Brain microvascular endothelial cell (primary cell): ENCODE measurements around the gene PNPLA1.
A peak's percentile ranks its signal among the peaks of the same experiment; 100 is the strongest.

ENCODE experiments used
- DNase-seq: peaks from one replicate; pipeline ENCODE4 v3.0.0-alpha.2; 2020
- H3K27ac ChIP-seq: fragments of 250-450 bp; sonication (Bioruptor Pico); 2 replicates; pipeline ENCODE4 v1.5.1; 2020; ENCODE audit warnings: mild to moderate bottlenecking, moderate library complexity
- H3K27me3 ChIP-seq: fragments of 250-450 bp; sonication (Bioruptor Pico); replicated peaks from 2 replicates; pipeline ENCODE4 v1.5.1; 2020; ENCODE audit warnings: mild to moderate bottlenecking
- H3K36me3 ChIP-seq: fragments of 250-450 bp; sonication (Bioruptor Pico); replicated peaks from 2 replicates; pipeline ENCODE4 v1.5.1; 2020; ENCODE audit warnings: mild to moderate bottlenecking
- H3K4me3 ChIP-seq: 2 replicates; pipeline ENCODE4 v1.5.1; 2011; ENCODE audit warnings: low read depth, mild to moderate bottlenecking, control low read depth, low read length, moderate library complexity
- in situ Hi-C: cut with HindIII; loops from 2 replicates; pipeline ENCODE4 v1.10.0; 2017; ENCODE audit warnings: low sequenced_read_pairs, low pct_ligation_motif_present
- TF ChIP-seq, protein P1 (sequence below): IDR thresholded peaks from 2 replicates; pipeline ENCODE4 v1.5.1; 2011; ENCODE audit warnings: low read depth, mild to moderate bottlenecking, moderate library complexity, low read length, control low read depth, inconsistent platforms; ENCODE audit errors: missing control alignments

The PNPLA1 gene

DNA sequence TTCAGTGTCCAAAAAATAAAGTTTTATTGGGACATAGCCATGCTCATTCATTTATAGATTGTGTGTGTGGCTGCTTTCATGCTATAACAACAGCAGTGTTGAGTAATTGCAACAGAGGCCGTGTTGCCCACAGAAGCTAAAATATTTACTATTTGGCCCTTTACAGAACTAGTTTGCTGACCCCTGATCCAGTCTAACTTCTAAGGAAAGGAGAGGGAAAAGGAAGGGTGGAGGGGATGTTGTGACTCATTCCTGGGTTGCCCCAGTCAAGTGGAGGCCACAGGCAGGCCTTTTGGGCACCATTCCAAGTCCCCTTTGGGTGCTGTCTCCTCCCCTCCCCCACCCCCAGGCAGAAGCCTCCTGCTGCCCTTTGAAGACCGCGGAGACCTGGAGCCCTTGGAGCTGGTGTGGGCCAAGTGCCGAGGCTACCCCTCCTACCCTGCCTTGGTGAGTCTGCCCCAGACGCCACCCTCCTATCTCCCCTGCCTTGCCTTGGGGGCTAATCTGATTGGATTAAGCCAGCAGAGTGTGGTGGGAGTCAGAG lies 44.9 kb upstream of the PNPLA1 start:
- Histone ChIP-seq H3K27me3 (no peaks in the 10 kb centered on the region), H3K27ac (no peak overlapping the region), H3K36me3 (peaks cover 61% of the 10 kb centered on the region), H3K4me3 (no peak overlapping the region)
- in situ Hi-C loops = no loop called here
- peak; percentile 9 for DNase-seq
- TF ChIP-seq, protein P1, sequence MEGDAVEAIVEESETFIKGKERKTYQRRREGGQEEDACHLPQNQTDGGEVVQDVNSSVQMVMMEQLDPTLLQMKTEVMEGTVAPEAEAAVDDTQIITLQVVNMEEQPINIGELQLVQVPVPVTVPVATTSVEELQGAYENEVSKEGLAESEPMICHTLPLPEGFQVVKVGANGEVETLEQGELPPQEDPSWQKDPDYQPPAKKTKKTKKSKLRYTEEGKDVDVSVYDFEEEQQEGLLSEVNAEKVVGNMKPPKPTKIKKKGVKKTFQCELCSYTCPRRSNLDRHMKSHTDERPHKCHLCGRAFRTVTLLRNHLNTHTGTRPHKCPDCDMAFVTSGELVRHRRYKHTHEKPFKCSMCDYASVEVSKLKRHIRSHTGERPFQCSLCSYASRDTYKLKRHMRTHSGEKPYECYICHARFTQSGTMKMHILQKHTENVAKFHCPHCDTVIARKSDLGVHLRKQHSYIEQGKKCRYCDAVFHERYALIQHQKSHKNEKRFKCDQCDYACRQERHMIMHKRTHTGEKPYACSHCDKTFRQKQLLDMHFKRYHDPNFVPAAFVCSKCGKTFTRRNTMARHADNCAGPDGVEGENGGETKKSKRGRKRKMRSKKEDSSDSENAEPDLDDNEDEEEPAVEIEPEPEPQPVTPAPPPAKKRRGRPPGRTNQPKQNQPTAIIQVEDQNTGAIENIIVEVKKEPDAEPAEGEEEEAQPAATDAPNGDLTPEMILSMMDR = no peak

DNA sequence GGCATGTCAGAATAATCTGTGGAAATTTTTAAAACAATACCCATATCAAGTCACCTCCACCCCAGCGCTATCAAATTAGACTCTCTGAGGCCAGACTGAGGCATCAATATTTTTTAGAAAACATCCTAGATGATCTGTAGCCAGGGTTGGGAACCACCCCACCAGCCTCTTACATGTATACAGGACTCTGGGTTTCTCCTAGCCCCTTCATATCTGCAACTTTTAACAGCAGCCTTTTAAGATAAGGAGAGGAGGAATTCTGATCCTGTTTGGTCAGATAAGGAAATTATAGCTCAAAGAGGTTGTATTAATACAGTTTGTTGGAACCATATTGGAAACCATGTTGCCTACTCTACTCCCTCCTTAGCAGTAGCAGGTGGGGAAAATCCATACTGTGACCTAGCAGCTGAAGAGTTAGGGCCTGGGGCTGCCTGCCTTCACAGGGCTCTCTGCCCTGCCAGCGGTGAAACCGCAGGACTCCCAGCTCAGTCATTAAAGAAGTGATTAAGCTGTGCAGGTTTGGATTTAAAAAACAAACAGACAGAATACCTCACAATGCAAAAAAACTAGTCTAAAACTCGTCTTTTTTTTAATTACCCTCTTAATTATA lies 43.3 kb upstream of the PNPLA1 start:
- no peaks in the 10 kb centered on the region for H3K27me3 ChIP-seq
- in situ Hi-C loops = no loop called here
- H3K27ac ChIP-seq = no peak overlapping the region
- TF ChIP-seq, protein P1 = no peak
- H3K4me3 ChIP-seq = no peak overlapping the region
- peaks cover 70% of the 10 kb centered on the region for H3K36me3 ChIP-seq
- DNase-seq = no peak

DNA sequence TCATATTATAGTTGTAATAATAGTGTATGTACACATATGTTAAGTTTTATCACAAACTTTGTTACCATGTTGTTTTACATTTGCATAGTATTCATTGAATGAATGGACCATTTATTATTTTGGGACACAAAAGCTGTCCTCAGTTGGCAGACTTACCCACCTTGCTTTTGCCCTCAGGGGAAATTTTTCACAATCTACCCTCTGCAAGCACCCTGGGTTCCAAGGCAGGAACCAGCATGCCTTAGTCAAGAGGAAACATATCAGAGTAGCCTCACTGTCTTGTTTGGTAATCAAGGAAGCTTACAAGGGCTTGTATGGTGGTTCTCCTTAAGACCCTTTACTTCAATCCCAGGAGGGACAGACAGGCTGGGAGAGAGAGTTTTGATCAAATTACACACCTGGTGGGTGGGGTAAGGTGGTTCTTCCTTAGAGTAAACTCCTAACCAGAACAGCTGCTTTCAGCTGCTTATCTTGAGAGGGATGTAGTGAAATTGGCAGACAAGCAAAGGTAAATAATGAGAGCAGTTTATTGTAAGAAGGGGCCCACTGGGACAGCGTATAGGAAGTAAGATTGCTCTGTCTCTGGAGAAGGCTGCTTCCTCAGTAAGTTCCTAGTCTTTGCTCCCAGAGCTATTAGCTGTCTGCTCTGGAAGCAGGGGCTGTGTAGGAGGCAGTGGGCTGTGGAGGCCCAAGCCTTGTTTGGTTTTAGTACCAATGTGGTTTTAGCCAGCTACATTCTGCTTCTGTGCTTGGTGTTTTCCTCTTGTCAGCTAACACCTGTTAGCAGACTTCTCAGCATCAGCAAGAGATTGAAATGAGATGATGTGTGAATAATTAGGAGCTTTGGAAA lies 42.3 kb upstream of the PNPLA1 start:
- Histone ChIP-seq H3K27ac (no peak overlapping the region), H3K36me3 (peaks cover 69% of the 10 kb centered on the region)
- in situ Hi-C loops = no loop called here

DNA sequence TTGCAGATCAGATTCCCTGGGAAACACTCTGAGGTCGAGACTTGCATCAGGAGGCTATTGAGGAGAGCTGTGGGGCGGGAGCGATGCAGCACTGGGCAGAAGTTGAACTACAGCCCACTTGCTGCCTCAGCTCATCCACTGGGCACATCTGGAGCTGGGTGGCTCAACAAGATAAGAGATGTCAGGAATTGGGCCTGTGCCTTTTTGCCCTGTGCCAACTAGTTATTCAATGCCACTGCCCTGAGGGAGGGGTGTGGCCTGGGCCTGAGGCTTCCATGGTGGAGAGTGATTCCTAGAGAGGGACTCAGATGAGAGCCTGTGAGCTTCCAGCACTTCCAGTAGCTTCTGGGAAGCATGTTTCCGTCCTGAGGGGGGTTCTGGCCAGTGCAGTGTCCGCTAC lies 40.6 kb upstream of the PNPLA1 start:
- no peak for DNase-seq
- in situ Hi-C loops = no loop called here
- Histone ChIP-seq H3K27ac (no peak overlapping the region), H3K27me3 (no peaks in the 10 kb centered on the region), H3K4me3 (no peak overlapping the region), H3K36me3 (peaks cover 67% of the 10 kb centered on the region)
- TF ChIP-seq, protein P1 = no peak

More for the DNA sequence above, 42.3 kb upstream of the PNPLA1 start:
- TF ChIP-seq, protein P1 = no peak
- no peak overlapping the region for H3K4me3 ChIP-seq
- DNase-seq = no peak
- no peaks in the 10 kb centered on the region for H3K27me3 ChIP-seq

DNA sequence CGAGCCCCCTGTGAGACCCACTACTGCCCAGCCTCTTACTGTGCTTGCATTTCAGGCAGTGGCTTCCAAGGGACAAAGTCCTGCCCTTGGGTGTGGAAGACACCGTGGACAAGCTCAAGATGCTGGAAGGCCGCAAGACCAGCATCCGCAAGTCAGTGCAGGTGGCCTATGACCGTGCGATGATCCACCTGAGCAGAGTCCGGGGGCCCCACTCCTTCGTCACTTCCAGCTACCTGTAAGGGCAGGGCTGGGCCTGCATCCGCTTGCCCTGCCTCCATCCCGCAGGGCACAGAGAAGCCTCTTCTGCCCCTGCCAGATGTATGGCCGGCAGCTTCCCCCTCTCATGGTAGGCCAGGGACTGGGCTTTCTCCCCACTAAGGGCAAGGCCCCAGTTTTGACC lies 39.5 kb upstream of the PNPLA1 start:
- in situ Hi-C loops = no loop called here
- TF ChIP-seq, protein P1 = no peak
- Histone ChIP-seq H3K27me3 (no peaks in the 10 kb centered on the region), H3K27ac (no peak overlapping the region), H3K36me3 (peaks cover 63% of the 10 kb centered on the region), H3K4me3 (no peak overlapping the region)
- no peak for DNase-seq
